HG03439 (cell line): ENCODE results near the gene BUD31.
A peak's percentile ranks its signal among the peaks of the same experiment; 100 is the strongest.
"Not testable (repeated sequence)": the region's sequence is repeated elsewhere in the genome, so short reads cannot be mapped to it uniquely, and the experiment has no call there.

Experiments
- ATAC-seq: cut with Tn5 transposase; IDR thresholded peaks from one replicate; pipeline ENCODE4 v1.9.1; 2021; ENCODE audit warnings: mild to moderate bottlenecking, moderate library complexity; ENCODE audit not compliant: unreplicated experiment

The BUD31 gene

DNA sequence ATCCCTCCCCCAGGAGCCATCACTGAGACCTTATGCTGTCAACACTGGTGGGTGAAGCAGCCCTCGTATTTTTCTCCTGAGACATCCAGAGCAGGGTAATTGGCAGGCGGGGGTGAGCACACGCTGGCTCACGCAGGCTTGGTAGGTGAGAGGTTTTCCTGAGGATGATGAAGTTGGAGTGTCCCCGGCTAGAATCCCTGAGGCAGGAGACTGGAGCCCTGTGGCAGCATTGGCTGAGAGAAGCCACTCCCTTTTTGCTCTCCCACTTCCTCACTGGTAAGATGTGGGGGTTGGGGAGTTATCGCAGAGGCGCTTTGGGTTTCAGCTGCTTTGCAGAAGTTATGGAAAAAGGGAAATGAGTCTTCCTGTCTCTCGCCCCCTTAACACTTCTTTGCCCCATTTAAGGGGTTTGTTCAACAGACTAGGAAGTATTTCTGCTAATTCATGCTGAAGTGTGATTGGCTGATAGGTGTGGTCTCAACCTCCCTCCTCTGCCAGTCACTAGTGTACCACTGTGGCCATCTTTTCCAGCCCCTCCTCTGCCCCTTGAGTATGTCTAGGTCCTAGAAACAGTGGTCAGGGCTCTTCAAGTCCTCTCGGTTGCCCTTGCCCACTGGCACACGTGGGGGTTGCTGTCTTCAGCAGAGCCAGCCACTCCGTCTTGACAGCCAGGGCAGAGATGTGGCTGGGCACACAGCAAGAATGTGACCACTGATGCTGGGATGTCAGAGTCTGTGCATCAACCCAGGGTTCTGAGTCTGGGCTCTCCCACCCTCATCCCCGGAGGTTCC lies 28.5 kb upstream of the BUD31 start:
- no peak for ATAC-seq

DNA sequence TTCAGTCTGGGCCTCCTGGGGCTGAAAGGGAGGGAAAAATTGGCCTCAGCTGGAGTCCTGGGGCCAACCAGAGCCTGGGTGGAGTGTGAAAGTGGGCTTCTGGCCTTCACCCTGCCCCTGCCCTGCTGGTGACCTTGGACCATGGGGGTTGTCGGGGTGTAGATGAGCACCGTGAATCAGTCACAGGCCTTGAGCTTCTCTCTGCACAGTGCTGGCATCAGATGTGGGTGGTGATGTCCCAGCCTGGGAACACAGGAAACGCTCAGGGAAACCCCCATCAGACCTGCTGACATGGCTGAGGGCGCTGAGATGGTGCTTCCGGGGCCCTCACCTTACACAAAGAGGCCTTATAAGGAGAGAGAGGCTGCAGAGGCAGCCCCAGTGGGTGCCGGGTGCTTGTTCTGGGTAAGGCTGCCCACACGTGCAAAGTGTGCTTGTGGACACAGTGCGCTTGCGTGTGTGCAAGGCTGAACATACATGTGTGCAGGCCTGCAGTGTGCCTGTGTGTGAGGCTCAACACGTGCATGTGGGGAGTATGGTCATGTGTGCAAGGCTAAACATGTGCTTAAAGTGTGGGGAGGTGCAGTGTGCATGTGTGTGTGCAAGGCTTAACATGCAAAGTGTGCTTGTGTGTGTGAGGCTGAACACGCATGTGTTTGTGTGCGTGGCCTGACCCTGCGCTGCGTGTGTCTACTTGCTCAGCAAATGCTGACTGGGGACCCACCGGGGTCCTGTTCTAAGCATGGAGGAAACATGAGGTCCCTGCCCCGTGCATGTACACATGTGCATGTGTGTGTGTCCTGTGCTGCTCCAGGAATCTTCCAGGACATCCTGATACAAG lies 27.7 kb upstream of the BUD31 start:
- ATAC-seq = peak; percentile 76

GRCh38 chr7:99381664-99382075 lies 27.1 kb upstream of the BUD31 start:
- no peak for ATAC-seq

GRCh38 chr7:99383203-99383602 lies 25.6 kb upstream of the BUD31 start:
- ATAC-seq = no peak

DNA sequence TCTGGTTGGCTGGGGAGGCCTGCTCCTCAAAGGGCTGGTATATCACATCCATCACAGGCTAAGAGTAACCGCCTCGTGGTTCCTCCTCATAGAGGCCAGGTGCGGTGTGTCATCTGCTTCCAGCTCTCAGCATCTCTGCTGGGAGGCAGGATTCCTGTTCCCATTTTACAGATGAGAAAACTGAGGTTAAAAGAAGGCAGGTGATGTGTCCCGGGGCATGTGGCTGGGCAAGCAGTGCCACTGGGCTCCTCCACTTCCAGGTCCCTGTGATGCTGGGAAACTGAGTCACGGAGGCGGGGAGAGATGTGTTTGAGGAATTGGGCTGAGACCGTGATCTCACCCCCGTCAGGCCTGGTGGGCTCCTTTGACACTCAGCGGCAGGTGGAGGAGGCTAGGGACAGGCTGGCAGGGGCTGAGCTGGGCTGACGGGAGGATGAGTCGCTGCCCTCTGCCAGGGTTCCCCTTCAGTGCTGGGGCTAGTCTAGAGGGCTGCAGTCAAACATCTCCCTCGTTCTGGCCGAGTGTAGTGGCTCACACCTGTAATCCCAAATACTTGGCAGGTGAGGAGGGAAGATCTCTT lies 24.9 kb upstream of the BUD31 start:
- no peak for ATAC-seq

DNA sequence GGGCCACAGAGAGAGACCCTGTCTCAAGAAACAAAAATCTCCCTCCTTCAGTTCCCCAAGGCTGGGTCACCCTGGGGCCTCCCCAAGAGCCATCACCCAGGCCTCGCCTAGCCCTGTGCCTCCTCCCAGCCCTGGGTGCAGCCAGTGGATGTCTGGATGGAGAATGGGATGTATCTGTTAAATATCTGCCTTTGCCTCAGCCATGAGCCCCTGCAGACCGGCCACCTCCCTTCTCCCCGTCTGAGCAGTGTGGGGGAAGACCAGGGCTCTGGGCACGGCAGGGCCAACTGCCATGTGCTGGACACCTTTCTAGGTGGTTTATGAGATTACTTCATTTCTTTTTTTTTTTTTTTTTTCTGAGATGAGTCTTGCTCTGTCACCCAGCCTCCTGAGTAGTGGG lies 24.2 kb upstream of the BUD31 start:
- ATAC-seq = no peak

DNA sequence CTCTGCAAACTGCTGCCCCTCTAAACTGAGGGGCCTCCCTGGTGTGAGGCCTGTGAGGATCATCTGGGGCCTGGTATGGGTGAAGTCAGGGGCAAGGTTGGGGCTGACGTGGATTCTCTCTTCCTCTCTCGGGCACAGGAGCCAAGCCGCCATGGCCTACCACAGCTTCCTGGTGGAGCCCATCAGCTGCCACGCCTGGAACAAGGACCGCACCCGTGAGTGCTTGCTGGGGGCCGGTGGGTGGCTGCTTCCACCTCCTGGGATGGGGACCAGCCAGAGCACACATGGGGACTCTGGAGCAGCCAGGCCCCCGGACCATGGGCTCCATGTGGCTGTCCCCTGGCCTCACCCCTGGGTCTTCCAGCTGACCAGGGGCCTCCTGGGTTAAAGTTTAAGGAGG lies 23.2 kb upstream of the BUD31 start:
- no peak for ATAC-seq

DNA sequence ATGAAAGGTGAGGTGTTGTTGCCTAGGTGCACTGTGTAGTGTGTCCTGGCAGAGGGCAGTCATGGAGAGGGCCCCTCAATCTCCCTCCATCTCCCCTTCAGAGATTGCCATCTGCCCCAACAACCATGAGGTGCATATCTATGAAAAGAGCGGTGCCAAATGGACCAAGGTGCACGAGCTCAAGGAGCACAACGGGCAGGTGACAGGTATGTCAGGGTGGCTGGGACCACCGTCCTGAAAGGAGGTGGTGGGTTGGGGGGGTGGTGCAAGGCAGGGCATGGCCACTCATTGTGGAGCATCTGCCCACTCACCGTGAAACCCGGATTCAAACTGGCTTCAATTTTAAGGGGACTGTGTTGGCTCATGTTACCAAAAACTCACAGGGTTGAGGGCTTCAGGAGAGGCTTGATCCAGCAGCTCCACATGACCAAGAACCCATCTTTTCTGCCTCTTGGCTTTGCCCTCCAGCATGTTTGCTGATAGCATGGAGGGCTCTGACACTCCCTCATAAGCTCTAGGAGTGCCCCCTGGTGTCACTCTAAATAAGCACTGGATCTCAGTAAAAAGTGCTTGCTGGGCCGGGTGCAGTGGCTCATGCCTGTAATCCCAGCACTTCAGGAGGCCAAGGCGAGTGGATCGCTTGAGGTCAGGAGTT lies 22.1 kb upstream of the BUD31 start:
- ATAC-seq = no peak

- ATAC-seq = not testable (repeated sequence)
Measured at GRCh38 chr7:99387239-99387635, 21.5 kb upstream of the BUD31 start.

DNA sequence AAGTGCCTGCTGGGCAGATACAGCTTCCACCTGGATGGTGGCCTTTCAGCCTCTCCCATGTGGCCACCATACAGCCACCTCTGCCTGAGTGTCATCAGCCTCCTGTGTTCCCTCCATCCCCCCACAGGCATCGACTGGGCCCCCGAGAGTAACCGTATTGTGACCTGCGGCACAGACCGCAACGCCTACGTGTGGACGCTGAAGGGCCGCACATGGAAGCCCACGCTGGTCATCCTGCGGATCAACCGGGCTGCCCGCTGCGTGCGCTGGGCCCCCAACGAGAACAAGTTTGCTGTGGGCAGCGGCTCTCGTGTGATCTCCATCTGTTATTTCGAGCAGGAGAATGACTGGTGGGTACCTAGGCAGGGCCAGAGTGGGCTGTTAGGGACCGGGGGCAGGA lies 20.9 kb upstream of the BUD31 start:
- no peak for ATAC-seq

GRCh38 chr7:99389772-99390171 lies 19.0 kb upstream of the BUD31 start:
- ATAC-seq = no peak

DNA sequence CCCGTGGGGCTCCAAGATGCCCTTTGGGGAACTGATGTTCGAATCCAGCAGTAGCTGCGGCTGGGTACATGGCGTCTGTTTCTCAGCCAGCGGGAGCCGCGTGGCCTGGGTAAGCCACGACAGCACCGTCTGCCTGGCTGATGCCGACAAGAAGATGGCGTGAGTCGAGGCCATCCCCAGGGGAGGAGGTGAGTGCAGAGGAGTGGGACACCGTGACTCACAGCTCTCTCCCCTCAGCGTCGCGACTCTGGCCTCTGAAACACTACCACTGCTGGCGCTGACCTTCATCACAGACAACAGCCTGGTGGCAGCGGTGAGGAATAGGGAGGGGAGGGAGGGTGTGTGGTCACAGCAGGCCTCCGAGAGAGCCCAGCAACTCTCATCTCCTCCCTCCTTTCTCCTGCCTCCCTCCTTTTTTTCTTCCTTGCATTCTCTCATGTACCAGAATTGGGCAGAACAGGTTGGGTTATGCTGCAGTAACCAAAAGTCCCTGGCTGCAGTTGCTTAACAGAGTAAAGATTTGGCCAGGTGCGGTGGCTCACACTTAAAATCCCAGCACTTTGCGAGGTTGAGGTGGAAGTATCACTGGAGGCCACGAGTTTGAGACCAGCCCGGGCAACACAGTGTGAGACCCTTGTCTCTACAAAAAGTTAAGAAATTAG lies 17.7 kb upstream of the BUD31 start:
- no peak for ATAC-seq

DNA sequence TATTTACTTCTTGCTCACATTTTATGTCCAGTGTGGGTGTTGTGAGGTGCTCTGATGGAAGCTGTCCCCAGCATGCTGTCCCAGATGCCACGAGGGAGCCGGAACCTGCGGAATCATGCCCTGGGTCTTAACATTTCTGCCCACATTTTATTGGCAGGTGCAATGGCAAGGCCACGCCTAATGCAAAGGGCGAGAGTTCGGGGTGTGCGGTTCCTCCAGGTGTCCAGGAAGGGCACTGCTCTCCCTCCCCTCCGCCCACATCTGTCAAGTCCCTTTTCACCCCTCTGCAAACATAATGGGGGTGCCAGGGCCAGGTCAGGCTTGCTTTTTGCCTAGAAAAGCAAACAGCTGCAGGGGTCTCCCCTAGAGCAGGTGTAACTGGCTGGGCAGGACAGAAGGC lies 16.7 kb upstream of the BUD31 start:
- no peak for ATAC-seq

DNA sequence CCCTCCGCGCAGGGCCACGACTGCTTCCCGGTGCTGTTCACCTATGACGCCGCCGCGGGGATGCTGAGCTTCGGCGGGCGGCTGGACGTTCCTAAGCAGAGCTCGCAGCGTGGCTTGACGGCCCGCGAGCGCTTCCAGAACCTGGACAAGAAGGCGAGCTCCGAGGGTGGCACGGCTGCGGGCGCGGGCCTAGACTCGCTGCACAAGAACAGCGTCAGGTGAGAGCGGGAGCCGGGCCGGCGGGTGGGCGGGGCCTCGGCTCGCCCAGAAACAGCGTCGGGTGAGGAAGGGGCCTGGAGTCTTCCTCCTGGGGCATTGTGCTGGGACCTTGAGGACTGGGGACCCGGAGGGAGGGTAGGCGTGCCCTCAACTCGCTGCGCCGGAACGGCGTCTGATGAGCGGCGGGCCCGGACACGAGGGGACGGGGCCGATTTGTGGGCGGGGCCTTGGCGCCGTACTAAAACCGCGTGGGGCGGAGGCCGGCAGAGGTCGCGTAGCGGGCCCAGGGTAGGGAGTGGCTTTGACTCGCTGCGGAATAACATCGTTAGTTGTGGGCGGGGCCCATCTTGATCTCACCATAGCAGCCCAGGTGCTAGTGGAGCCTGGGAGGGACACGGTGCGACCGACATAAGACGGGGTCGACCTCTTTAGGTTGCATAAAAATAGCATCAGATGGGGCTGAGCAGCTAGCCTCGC lies 16.0 kb upstream of the BUD31 start:
- no peak for ATAC-seq

DNA sequence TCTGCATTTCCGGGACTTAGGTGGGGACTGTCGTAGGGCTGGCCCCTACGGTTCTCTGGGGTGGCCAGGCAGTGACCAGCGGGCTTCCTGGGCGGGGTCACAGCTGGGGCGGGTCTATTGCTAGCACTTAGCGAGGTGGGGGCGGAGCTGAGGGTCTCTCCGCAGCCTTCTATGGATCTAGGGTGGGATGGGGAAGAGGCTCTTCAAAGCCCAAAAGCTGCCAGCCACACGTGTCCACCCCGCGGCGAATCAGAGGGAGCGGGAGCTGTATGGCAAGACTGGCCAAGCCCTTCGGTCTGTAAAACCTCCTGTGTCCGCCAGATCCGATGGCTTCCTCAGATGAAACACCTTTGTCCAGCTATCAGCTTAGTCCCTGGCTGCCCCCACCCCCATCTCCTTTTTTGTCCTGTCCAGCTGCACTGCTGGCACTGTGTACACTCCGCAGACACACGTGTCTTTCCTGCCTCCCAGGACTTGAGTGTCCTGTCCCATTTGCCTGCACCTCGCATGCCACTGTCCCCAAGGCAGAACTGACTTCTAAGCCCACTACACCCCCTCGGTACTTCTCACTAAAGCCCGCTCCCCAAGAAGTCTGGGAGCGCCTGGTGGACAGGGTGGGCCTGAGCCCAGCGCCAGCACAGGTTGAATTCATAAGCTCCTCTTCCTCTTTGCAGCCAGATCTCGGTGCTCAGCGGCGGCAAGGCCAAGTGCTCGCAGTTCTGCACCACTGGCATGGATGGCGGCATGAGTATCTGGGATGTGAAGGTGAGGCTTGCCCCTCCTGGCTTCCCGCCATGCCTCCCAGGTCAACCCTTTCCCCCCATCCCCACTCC lies 15.2 kb upstream of the BUD31 start:
- no peak for ATAC-seq

DNA sequence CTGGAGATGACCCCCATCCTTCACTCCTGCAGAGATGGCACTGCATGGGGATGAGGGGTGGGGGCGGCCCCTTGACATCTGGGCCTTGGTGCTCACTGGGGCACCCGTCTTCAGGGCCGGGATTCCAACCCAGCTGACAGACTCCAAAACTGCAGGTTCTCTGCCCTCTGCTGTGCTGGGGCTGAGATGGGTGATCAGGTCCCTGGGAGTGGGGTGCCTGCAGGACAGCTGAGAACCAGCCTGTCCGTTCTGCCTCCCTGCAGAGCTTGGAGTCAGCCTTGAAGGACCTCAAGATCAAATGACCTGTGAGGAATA lies 14.6 kb upstream of the BUD31 start:
- ATAC-seq = no peak

DNA sequence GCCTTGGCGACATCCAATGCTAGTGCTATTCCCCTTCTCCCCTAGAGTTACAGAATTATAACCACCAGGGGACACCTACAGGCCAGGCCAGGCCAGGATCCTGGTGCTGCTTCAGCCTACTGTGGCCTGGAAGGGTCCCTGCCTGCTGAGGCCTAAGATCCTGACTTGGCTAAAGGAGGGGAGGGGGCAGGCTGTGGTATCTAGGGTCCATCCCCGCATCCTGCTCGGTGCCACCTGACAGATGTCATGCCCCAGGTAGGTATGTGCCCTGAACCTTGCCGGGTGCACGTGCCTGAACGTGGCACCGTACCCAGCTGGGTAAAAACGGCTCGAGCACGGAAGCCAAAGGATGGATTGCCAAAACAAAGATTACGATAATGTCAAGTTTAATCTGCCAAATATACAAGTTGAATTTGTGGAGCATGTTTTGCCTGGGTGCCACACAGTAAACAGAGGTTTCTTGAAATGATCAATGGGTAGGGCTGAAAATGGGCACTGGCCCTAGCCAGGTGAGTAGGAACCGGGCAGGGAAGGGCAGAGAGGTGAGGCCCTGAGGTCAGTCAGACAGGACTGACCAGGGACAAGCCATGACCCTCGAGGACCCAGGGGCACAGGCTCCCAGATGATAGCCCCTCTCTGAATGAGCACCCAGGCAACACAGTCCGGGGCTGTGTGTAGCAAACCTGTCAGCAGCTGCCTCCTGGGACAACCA lies 13.0 kb upstream of the BUD31 start:
- no peak for ATAC-seq

GRCh38 chr7:99396418-99397296 lies 12.1 kb upstream of the BUD31 start:
- ATAC-seq = no peak
